GM12872 (cell line): ENCODE results near the gene MTMR1.

ENCODE experiments used
- CTCF ChIP-seq: IDR thresholded peaks from 3 replicates; pipeline ENCODE4 v1.5.1; 2011; ENCODE audit warnings: low read depth, mild to moderate bottlenecking, low read length, moderate library complexity; ENCODE audit not compliant: insufficient read depth

The MTMR1 gene

GRCh38 chrX:150655788-150656187 lies 37.4 kb upstream of the MTMR1 start:
- TF ChIP-seq CTCF, result no peak

GRCh38 chrX:150663073-150663472 lies 30.1 kb upstream of the MTMR1 start:
- no peak for TF ChIP-seq CTCF

- TF ChIP-seq CTCF, result no peak
These were observed 28.9 kb upstream of the MTMR1 start for GRCh38 chrX:150664290-150664689.

DNA sequence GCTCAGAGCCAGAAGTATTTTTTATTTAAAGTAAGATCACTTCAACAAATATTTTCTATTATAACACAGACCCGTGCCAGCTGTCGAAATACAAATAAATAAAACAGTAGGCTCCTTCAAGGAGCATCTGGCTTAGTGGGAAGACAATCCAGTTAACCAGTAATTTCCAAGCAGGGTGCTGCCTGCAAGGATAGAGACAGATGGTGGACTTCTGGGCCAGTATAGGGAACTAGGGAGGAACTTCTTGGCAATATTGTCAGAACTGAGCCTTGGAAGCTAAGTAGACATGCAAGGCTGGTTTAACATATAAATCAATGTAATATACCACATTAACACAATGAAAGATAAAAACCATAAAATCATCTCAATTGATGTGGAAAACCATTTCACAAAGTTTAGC lies 17.0 kb upstream of the MTMR1 start:
- no peak for TF ChIP-seq CTCF

- peak; percentile 38; the same call in 1 of the 3 replicates for TF ChIP-seq CTCF
These were observed 12.2 kb upstream of the MTMR1 start for GRCh38 chrX:150680974-150681373.

GRCh38 chrX:150683112-150683511 lies 10.1 kb upstream of the MTMR1 start:
- no peak for TF ChIP-seq CTCF

GRCh38 chrX:150683536-150684146 lies 9.6 kb upstream of the MTMR1 start:
- peak; percentile 48 for TF ChIP-seq CTCF

DNA sequence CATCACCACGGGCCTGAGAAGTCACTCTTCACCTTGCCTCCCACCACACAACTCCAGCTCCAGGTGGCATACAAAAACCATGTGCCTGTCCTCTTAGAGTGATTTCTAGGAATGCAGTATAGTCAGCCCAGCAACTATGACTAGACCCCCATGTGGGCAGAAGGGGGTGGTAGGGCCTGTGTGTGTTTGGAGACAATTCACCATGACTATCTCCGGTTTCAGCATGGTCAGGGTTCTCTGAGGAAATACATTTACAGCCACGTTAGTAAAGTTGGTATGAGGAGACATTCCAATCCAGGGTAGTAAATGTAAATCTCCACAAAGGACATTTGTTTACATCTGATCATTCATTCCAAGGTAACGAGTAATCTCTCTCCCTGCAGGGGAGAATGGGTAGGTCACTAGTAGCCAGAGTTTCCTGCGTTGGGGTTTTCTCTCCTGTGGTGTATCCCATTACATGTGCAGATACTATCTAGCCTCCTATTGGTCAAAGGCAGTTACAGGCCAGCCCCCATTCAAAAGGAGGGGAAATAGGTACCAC lies 4.2 kb upstream of the MTMR1 start:
- no peak for TF ChIP-seq CTCF
